Breast epithelium (tissue), 3 donors: ENCODE data around the gene RABGAP1L.

Experiments used
- CTCF ChIP-seq, 3 donors: fragments of 450-650 bp; IDR thresholded peaks; one replicate each; pipeline ENCODE4 v1.5.1; 2016 to 2017; ENCODE audit warnings: antibody characterized with exemption in 3 of 3, mild to moderate bottlenecking in 3 of 3, moderate library complexity in 3 of 3
- POLR2A ChIP-seq: fragments of 450-650 bp; IDR thresholded peaks from one replicate; pipeline ENCODE4 v1.6.1; 2016; ENCODE audit warnings: antibody characterized with exemption, mild to moderate bottlenecking, moderate library complexity

GRCh38 chr1:174217787-174218574 is 58.7 kb downstream of the RABGAP1L start:
- TF ChIP-seq POLR2A (no peak), CTCF (IDR thresholded peaks at IDR 0.05) (peak in 2 of 3 donors; percentile 56 to 59)
